ENCODE data around the gene HACD2.

The HACD2 gene

GRCh38 chr3:123481071-123481470 lies 103.8 kb downstream of the HACD2 start:
- no peak for DNase-seq (ENCODE audit: low spot score)

DNA sequence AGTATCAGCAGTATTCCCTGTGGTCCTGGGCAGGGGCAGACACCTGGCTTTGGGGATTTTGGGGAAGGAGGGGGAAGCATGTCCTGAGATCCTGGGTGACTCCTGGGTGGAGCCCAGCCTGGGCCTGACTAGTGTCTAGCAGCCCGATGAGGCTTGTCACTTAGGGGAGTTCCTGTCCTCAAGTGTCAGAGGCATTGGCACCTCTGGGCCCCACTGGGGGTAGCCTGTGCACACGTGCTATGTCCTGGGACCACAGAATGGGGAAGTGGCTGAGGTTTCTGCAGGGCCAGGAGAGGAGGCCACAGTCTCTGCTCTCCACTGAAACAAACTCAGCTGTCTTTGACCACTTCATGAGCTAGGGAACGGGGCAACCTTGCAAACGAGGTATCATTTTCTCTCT lies 104.4 kb downstream of the HACD2 start:
- no peak for DNase-seq (ENCODE audit: low spot score)

GRCh38 chr3:123479891-123480290 lies 105.0 kb downstream of the HACD2 start:
- no peak for DNase-seq (ENCODE audit: low spot score)

GRCh38 chr3:123478314-123478713 lies 106.5 kb downstream of the HACD2 start:
- no peak for DNase-seq (ENCODE audit: low spot score)

- DNase-seq (ENCODE audit: low spot score), result no peak
These were observed 107.7 kb downstream of the HACD2 start for GRCh38 chr3:123476967-123477750.

- DNase-seq (ENCODE audit: low spot score), result no peak
These were observed 109.1 kb downstream of the HACD2 start for GRCh38 chr3:123475786-123476185.

GRCh38 chr3:123471106-123471505 lies 113.7 kb downstream of the HACD2 start:
- DNase-seq (ENCODE audit: low spot score), result no peak

DNA sequence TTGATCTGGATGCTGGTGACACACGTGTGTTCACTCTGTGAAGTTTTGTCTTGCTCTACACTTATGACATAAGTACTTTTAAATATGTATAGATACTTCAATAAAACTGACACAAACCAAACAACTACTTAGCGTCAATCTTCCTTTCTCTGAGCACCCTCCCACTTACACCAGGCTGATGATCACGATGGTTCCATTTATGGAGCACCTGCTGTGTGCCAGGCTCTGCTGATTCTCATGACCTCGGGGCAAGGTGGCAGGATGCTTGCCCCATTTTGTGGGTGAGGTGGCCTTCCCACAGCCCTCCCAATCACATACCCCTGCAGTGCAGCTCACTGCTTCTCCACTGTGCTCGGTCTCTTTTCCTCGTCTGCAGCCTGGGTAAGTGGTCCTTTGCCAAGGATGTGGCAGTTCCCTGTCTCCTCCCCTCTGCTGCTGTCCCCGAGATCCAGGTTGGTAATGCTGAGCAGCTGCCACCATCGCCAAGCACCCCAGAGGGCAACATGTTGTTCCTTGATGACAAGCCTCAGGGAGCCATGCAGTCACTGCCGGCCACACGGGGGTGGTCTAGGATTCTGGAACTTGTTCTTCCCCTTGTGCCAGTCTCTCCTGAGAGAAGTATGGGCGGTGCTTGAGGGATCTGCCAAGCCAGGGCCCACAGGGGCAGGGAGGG lies 115.4 kb downstream of the HACD2 start:
- DNase-seq (ENCODE audit: low spot score), result no peak

DNA sequence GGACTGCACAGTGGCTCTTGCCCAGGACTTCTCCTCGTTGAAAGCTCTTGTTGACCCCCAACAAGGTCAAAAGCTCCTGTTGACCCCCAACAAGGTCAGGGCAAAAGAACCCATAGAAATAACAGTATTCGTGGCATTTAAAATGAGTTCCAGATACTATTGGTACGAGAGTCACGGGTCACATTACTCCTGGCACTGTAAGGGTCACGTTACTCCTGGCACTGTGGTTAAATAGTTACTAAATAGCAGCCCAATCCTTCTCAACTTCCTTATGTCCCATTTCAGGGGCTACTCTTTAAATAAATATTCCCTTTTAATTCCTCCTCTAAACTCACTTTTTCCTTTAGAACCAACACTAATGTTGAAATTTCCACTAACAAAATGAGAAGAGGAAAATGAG lies 117.8 kb downstream of the HACD2 start:
- DNase-seq (ENCODE audit: low spot score), result no peak

GRCh38 chr3:123464211-123464610 lies 120.6 kb downstream of the HACD2 start:
- no peak for DNase-seq (ENCODE audit: low spot score)

DNA sequence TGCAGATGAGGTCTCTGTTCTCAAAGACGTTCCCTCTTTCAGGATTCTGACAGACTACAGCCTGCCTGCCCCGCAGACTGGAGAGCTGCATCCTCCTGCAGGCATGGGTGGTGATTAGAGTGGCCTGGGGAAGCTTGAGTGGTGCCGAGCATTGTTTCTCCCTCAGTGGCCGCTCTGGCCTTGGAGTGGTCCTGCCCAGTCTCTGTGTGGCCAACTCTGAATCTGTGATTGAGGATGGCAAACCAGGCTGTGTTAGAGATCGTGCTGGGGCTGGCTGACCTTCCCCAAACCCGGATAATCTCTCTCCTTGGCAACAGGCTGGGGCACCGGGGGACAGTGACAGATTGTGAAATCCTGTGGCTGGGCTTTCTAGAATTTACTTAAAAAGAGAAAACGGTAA lies 125.0 kb downstream of the HACD2 start:
- no peak for DNase-seq (ENCODE audit: low spot score)

DNA sequence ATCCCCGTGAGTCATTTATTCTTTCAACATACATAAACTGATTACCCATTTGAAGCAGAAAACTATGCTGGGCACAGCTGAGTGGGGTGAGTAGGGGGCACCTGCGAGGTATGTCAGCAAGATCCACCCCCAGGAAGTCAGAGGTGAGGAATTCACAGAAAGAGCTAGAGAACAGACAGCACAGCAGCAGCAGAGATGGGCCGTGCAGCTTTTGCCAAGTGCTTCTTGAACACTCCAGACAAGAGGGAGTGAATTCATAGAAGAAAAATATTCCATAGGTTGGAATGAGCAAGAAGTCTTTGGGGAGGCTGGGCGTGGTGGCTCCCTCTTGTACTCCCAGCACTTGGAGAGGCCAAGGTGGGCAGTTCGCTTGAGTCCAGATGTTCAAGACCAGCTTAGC lies 126.6 kb downstream of the HACD2 start:
- no peak for DNase-seq (ENCODE audit: low spot score)

DNA sequence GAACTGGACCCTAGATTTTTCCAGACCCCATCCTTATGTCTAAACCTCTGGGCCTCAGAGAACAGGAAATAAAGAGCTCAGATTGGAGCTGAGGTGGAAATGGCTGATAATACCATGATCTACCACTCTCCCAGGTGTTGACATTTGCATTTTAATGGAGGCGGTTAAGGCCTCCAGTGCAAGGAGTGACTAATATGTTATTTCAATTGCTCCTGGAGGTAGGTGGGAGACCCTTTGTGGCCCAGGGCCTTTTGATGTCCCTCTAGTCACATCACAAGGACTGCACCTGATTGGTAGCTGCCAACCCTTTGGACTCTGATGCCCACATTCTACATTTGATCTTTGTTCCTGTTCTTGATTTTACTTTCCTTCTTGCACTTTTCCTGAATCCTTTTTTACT lies 127.0 kb downstream of the HACD2 start:
- no peak for DNase-seq (ENCODE audit: low spot score)

GRCh38 chr3:123453675-123454074 lies 131.2 kb downstream of the HACD2 start:
- DNase-seq (ENCODE audit: low spot score), result no peak

GRCh38 chr3:123451186-123451585 lies 133.7 kb downstream of the HACD2 start:
- no peak for DNase-seq (ENCODE audit: low spot score)

- DNase-seq (ENCODE audit: low spot score), result peak; percentile 50
These were observed 134.8 kb downstream of the HACD2 start for GRCh38 chr3:123449997-123450604.

DNA sequence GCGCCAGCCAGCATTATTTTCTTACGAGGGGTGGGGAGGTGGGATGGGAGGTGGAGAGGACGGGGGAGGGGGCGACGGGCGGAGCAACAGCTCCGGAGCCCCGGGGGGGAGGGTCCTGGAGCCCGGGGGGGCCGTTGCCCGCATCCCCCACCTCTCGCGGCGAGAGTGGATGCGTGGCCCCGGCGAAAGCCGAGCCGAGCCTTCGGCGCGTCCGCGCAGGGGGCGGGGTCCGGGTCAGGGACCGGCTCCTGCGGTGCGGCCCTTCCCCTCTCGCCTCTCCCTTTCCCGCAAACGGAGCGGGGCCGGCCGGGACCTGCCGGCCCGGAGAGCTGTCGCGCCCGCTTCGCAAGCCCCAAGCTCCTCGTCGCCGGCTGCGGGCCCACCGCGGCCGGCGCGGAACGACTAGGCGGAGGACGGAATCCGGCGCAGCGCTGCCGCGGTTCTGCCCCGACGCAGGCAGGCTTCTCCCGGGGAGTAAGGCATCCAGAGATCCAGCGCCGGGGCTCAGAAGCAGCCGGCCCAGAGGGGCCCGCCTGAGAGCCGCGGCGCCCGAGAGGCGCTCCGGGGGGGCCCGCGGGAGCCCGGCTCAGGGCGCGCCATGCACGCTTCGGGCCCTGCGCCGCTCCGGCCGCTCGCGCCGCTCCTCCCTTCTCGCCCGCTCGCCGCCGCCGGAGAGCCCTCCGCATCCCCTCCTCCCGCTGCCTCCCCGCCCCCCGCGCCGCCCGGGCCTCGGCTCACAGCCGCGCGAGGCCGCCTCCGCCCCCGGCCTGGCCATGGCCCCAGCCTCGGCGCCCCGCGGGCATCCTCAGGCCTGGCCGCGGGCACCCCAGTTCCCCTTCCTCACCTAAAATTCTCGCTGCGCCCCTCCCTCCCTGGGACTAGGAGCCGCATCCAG lies 135.5 kb downstream of the HACD2 start:
- DNase-seq (ENCODE audit: low spot score), result peak; percentile 80

DNA sequence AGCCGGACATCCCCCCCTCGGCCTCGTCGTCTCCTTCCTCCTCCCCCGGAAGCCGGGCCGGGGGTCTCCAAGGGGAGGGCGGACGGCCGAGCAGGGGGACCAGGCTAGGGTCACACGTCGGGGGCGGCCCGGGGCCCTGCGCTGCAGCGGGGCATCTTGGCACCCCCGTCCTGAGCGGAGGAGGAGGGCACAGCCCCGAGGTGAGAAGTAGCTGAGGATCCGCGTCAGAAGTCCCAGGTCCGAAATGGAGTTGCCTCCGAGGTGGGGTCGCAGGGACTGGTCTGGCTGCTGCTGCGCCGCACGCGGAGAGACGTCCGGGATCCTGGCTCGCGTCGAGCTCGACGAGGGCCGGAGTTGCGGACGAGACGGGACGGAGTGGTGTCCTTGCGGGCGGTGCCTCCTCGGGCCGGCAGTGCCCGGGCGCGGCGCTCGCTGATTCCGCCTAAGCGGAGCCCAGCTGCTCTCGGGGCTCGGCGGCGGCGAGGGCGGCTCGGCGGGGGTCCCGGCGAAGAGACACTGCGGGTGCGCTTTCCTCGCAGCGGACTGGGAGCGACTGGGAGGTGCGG lies 136.2 kb downstream of the HACD2 start, which contains the start of gene ADCY5:
ADCY5 (minus strand) TSS at position 555 of the 566 bp plus-strand sequence; CDS start at position 10, 545 bp downstream.
- DNase-seq (ENCODE audit: low spot score), result peak; percentile 68

DNA sequence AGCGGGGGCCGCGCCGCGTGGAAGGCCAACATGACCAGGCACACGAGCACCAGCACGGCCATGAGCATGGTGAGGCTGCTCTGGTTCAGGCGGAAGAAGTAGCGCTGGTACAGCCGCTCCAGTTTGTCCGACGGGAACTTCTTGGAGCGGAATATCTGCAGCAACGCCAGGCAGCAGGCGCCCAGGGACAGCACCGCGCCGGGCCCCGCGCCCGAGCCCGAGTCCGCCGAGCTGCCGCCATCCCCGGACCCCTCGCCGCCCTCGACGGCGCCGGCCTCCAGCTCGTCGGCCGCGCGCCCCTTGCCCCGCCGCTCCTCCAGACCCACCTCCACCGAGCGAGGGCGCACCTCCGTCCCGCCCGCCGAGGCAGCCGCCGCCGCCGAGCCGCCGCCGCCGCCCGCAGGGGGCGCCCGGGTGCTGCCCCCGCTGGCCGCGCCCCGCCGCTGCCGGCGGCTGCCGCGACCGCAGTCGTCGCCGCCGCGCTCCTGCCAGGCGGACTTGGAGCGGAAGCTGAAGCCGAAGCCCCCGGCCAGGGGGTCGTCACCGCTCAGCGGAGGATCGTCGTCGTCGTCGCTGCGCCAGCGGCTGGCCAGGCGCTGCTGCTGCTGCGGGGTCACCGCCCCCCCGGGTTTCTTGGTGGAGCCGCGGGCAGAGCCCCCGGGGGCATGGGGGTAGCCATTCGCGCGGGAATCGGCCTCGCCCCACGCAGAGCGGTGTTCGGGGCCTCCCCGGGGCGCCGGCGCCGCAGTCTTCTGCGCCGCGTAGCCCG lies 136.9 kb downstream of the HACD2 start:
- peak; percentile 81 for DNase-seq (ENCODE audit: low spot score)

DNA sequence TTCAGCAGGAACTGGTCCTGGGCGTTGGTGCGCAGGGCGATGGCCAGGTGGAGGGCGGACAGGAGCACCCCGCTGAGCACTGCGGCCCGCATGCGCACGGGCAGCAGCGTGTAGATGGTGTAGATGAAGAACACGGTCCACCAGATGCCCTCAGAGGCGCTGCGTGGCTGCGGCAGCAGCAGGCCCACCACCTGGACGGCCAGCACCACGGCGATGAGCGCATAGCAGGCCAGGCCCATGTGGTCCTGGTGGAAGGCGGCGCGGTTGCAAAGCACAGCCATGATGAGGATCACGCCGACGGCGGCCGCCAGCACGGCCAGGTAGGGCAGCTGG lies 137.5 kb downstream of the HACD2 start:
- no peak for DNase-seq (ENCODE audit: low spot score)

DNA sequence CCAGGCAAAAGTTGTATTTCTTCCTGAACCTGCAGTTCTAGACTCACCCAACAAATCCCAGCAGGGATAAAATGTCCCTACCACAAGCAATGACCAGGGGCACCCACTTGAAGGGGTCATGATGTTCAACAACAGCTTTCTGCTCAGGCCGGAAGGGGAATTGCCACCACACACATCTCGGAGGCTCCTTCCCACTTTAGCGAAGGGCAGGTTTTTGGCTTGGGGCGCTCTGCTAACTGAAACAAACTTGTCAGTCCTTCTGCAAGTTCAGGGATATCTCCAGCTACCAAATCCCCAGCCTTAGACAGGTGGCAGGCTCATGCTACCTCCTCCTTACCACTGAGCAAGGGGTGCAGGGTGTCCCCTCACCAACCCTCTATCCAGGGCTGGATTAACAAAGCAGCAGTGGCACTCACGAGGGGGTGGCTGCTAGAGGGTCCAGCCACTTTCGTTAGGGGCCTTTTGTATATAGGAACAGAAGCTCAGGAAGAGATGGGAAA lies 138.2 kb downstream of the HACD2 start:
- no peak for DNase-seq (ENCODE audit: low spot score)
